Caco-2 (cell line): Measurements from ENCODE around the gene TRIM43. TPM values are rescaled to one million over a fixed set of nuclear protein-coding genes. Genes with fewer than 3 reads are reported as not detected.
"Not testable (repeated sequence)": the region's sequence is repeated elsewhere in the genome, so short reads cannot be mapped to it uniquely, and the experiment has no call there.

ENCODE experiments used
- BruUV-seq: library from RNA; stranded (reverse); fragments of 400-500 nt; replicated peaks from 2 replicates; lab custom pipeline; 2021; lab: Mats Ljungman, UMichigan
- CTCF ChIA-PET: fragments of 300-600 bp; sonication (Branson Sonifier 250); formaldehyde crosslinking; loops from one replicate; lab custom pipeline; 2022; ENCODE audit warnings: antibody characterized with exemption; lab: Charles Lee
- POLR2A ChIA-PET: fragments of 300-600 bp; sonication (Branson Sonifier 250); formaldehyde crosslinking; loops from one replicate; lab custom pipeline; 2022; ENCODE audit warnings: antibody characterized with exemption; lab: Charles Lee
- DNase-seq, 2 experiments: peaks; one replicate each; pipeline versions ENCODE4 v3.0.0 to v3.0.0-alpha.2; 2020 to 2022
- H3K27me3 ChIP-seq: replicated peaks from 2 replicates; pipeline ENCODE4 v1.6.0; 2011; ENCODE audit warnings: low read length; ENCODE audit not compliant: control insufficient read depth, insufficient read depth
- H3K36me3 ChIP-seq: 2 replicates; pipeline ENCODE4 v1.5.1; 2011; ENCODE audit warnings: low read length; ENCODE audit not compliant: control insufficient read depth, insufficient read depth
- H3K4me1 ChIP-seq: fragments of 250-450 bp; sonication (Bioruptor Pico); 2 replicates; pipeline ENCODE4 v1.5.1; 2020; ENCODE audit warnings: mild to moderate bottlenecking
- H3K4me3 ChIP-seq: 2 replicates; pipeline ENCODE4 v1.5.1; 2011; ENCODE audit warnings: low read depth, mild to moderate bottlenecking, control low read depth, low read length
- H3K9me3 ChIP-seq: fragments of 250-450 bp; sonication (Bioruptor Pico); 2 replicates; pipeline ENCODE4 v1.5.1; 2020; ENCODE audit warnings: mild to moderate bottlenecking, moderate library complexity
- H3K27ac Mint-ChIP-seq: one replicate; pipeline ENCODE4 v1.8.0; 2022; ENCODE audit warnings: mixed read lengths; ENCODE audit not compliant: unreplicated experiment
- H3K27me3 Mint-ChIP-seq: one replicate; pipeline ENCODE4 v1.8.0; 2022; ENCODE audit warnings: mixed read lengths; ENCODE audit not compliant: insufficient read depth, unreplicated experiment
- H3K36me3 Mint-ChIP-seq: one replicate; pipeline ENCODE4 v1.8.0; 2022; ENCODE audit warnings: mild to moderate bottlenecking, mixed read lengths; ENCODE audit not compliant: insufficient read depth, unreplicated experiment
- H3K4me1 Mint-ChIP-seq: one replicate; pipeline ENCODE4 v1.8.0; 2022; ENCODE audit warnings: low read depth, mixed read lengths; ENCODE audit not compliant: unreplicated experiment
- H3K4me3 Mint-ChIP-seq: one replicate; pipeline ENCODE4 v1.8.0; 2022; ENCODE audit warnings: mild to moderate bottlenecking, moderate library complexity, mixed read lengths; ENCODE audit not compliant: unreplicated experiment
- H3K9me3 Mint-ChIP-seq: one replicate; pipeline ENCODE4 v1.8.0; 2022; ENCODE audit warnings: mixed read lengths; ENCODE audit not compliant: unreplicated experiment
- intact Hi-C: fragments of 100-400 bp; cut with micrococcal nuclease; formaldehyde crosslinking; loops from one replicate; pipeline ENCODE4 v1.10.0; 2022; ENCODE audit not compliant: unreplicated experiment
- total RNA-seq: library from RNA; stranded (reverse); gene quantifications from 2 replicates; pipeline ENCODE4 v1.2.3, GENCODE V29; 2022

TRIM43 gene
- total RNA-seq, 1 experiment from 2014 or later, result not detected

DNA sequence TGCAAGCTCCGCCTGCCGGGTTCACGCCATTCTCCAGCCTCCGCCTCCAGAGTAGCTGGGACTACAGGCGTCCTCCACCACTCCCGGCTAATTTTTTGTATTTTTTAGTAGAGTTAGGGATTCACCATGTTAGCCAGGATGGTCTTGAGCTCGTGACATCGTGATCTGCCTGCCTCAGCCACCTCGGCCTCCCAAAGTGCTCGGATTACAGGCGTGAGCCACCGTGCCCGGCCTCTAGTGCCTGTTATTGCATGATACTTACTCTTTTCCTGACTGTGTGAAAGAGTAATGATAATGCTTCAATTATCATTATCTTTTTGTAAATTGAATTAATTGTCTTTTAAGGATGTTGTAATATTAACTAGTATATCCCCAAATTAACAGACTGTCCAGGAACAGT, 1.2 kb downstream of the TRIM43 start:
- H3K36me3 ChIP-seq, BruUV-seq, POLR2A ChIA-PET, DNase-seq, H3K27ac Mint-ChIP-seq, H3K27me3 ChIP-seq, H3K4me3 Mint-ChIP-seq, CTCF ChIA-PET, H3K4me1 Mint-ChIP-seq, H3K9me3 ChIP-seq, H3K4me3 ChIP-seq, H3K4me1 ChIP-seq, intact Hi-C loops, H3K36me3 Mint-ChIP-seq, H3K27me3 Mint-ChIP-seq, H3K9me3 Mint-ChIP-seq: not testable (repeated sequence)

DNA sequence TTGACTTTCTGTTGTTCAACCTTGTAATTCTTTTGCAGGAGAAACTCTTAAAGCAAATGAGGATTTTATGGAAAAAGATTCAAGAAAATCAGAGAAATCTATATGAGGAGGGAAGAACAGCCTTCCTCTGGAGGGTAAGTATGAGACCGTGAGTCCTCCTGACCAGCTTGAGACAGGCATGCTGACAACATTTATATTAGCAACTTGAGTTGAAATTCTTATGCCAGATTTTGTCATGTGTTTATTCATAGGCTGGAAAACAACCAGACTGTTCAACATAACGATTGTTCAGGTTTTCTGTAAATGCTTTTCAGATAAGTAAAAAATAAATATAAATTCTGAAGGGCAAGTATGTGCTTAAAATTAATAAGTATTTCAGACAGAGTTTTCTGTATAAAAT, 3.2 kb downstream of the TRIM43 start:
- H3K27me3 Mint-ChIP-seq, DNase-seq, H3K4me3 Mint-ChIP-seq, intact Hi-C loops, CTCF ChIA-PET, H3K9me3 ChIP-seq, H3K36me3 ChIP-seq, POLR2A ChIA-PET, H3K4me1 Mint-ChIP-seq, H3K4me3 ChIP-seq, H3K27ac Mint-ChIP-seq, H3K9me3 Mint-ChIP-seq, H3K27me3 ChIP-seq, H3K4me1 ChIP-seq, BruUV-seq, H3K36me3 Mint-ChIP-seq: not testable (repeated sequence)

DNA sequence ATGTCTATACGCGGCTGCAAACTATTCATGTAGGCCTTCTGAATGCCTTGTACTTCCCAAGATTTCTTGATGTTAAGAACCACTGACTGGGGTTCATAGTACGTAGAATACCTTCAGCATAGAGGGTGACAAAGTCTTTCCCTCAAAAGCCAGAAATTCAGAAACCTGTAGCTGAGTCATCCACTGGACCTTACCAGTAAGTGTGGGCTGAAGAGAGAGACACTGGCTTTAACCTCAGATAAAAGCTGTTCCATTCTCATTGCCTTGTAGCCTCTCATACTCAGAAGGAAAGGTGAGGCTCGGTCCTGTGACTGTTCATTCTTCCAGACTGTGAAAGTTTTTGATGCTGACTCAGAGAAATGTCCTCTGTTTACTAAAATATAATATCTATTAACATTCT, 9.5 kb downstream of the TRIM43 start:
- H3K27ac Mint-ChIP-seq, DNase-seq, H3K4me1 ChIP-seq, H3K36me3 Mint-ChIP-seq, H3K27me3 ChIP-seq, H3K9me3 ChIP-seq, H3K27me3 Mint-ChIP-seq, H3K36me3 ChIP-seq, POLR2A ChIA-PET, intact Hi-C loops, H3K4me3 ChIP-seq, CTCF ChIA-PET, H3K4me1 Mint-ChIP-seq, BruUV-seq, H3K9me3 Mint-ChIP-seq, H3K4me3 Mint-ChIP-seq: not testable (repeated sequence)

DNA sequence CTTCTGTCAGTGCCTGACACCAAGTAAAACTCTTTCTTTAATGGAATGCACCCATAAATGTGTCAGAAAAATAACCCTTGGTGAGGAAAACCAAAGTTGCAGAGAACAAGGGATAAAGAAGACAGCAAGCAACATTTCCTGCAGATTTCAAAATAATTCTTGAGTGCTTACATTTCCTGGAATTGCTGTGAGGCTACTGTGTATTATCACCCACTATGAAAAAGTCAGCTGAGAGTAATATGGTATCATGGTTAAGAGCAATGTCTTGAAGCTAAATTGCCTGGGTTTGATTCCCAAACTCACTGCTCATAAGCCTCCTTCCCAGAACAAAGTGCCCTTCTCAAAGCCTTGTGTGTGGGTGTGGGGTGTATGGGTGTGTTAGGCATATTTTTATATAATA, 10.3 kb downstream of the TRIM43 start:
- H3K4me1 Mint-ChIP-seq, H3K4me1 ChIP-seq, H3K36me3 Mint-ChIP-seq, H3K9me3 ChIP-seq, H3K4me3 ChIP-seq, BruUV-seq, H3K27ac Mint-ChIP-seq, CTCF ChIA-PET, H3K36me3 ChIP-seq, H3K4me3 Mint-ChIP-seq, H3K9me3 Mint-ChIP-seq, H3K27me3 Mint-ChIP-seq, DNase-seq, POLR2A ChIA-PET, H3K27me3 ChIP-seq, intact Hi-C loops: not testable (repeated sequence)

DNA sequence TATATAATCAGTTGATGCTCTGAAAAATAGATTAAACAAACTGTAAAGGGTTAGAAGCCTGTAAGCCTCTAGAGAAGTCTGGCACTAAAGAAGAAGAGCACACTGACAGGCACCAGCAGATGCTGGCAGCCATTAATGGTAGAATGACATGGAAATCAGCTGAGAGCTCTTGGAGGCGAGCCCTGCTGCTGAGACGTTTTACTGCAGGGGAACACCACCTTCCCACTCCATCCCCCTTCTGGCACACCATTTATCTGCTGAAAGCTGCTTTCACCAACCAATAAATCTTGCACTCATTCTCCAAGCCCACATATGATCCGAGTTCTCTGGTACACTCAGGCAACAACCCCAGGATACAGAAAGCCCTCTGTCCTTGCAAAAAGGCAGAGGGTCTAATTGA, 16.6 kb downstream of the TRIM43 start:
- H3K27me3 ChIP-seq, H3K36me3 ChIP-seq, H3K4me3 ChIP-seq, H3K36me3 Mint-ChIP-seq, DNase-seq, H3K4me3 Mint-ChIP-seq, H3K9me3 ChIP-seq, H3K9me3 Mint-ChIP-seq, BruUV-seq, POLR2A ChIA-PET, intact Hi-C loops, H3K4me1 ChIP-seq, H3K27me3 Mint-ChIP-seq, CTCF ChIA-PET, H3K4me1 Mint-ChIP-seq, H3K27ac Mint-ChIP-seq: not testable (repeated sequence)

DNA sequence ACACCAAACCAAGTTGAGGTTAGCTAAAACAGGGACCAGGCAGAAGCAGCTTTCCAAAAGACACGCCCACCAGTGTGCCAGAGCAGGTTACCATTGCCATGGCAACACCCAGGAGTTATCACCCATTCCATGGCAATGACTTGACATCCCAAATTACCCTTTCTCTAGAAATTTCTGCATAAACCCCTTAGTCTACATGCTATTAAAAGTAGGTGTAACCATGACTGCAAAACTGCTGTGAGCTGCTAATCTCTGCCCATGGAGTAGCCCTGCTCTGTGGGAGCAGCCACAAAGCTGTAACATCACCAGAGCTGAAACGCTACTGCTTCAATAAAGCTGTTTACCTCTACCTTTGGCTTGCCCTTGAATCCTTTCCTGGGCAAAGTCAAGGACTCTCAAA, 18.0 kb downstream of the TRIM43 start:
- H3K9me3 Mint-ChIP-seq, H3K4me3 ChIP-seq, H3K36me3 ChIP-seq, CTCF ChIA-PET, H3K4me1 Mint-ChIP-seq, H3K27ac Mint-ChIP-seq, H3K36me3 Mint-ChIP-seq, H3K27me3 Mint-ChIP-seq, H3K4me3 Mint-ChIP-seq, DNase-seq, H3K4me1 ChIP-seq, H3K9me3 ChIP-seq, BruUV-seq, H3K27me3 ChIP-seq, intact Hi-C loops, POLR2A ChIA-PET: not testable (repeated sequence)

DNA sequence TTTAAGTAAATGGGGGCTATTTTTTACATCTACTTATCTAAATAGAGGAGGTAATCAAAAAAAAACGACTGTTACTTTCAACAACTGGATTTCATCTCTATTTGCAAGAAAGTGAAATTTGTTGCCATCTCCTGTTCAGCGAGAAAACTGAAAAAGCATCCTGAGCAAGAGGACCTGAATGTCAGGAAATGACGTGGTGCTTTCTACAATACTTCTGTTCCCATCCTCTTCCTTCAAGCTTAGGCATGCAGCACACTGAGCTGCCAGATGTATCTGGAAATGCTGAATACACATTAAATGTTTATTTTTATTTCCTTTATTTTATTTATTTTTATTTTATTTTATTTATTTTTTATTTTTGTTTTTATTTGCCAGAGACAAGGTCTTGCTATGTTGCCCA, 21.2 kb downstream of the TRIM43 start:
- H3K9me3 ChIP-seq, H3K4me3 ChIP-seq, H3K9me3 Mint-ChIP-seq, H3K4me3 Mint-ChIP-seq, intact Hi-C loops, H3K36me3 ChIP-seq, H3K27me3 Mint-ChIP-seq, POLR2A ChIA-PET, H3K4me1 Mint-ChIP-seq, H3K36me3 Mint-ChIP-seq, H3K27me3 ChIP-seq, H3K4me1 ChIP-seq, CTCF ChIA-PET, H3K27ac Mint-ChIP-seq, BruUV-seq, DNase-seq: not testable (repeated sequence)
